SK-N-SH treated with all-trans-retinoic acid at 6 μM for 48 hours (cell line): ENCODE measurements around the gene PLXNA4.

Experiments
- ARNTL ChIP-seq: fragments of 450-650 bp; formaldehyde crosslinking; IDR thresholded peaks from 2 replicates; pipeline ENCODE4 v1.5.0; 2020; ENCODE audit warnings: low read depth, mild to moderate bottlenecking, moderate library complexity, borderline replicate concordance
- CSDC2 ChIP-seq: fragments of 250-450 bp; sonication (Bioruptor Pico); IDR thresholded peaks from 2 replicates; pipeline ENCODE4 v1.5.0; 2020; ENCODE audit warnings: mild to moderate bottlenecking, moderate library complexity
- ESRRG ChIP-seq: fragments of 250-450 bp; sonication (Bioruptor Pico); IDR thresholded peaks from 2 replicates; pipeline ENCODE4 v1.6.1; 2021; ENCODE audit warnings: mild to moderate bottlenecking
- RARB ChIP-seq: fragments of 250-450 bp; sonication (Bioruptor Pico); IDR thresholded peaks from 2 replicates; pipeline ENCODE4 v1.8.0; 2021; ENCODE audit warnings: mild to moderate bottlenecking, moderate library complexity
- TSHZ2 ChIP-seq: fragments of 250-450 bp; sonication (Bioruptor Pico); IDR thresholded peaks from 2 replicates; pipeline ENCODE4 v1.5.0; 2020; ENCODE audit warnings: mild to moderate bottlenecking, moderate library complexity

DNA sequence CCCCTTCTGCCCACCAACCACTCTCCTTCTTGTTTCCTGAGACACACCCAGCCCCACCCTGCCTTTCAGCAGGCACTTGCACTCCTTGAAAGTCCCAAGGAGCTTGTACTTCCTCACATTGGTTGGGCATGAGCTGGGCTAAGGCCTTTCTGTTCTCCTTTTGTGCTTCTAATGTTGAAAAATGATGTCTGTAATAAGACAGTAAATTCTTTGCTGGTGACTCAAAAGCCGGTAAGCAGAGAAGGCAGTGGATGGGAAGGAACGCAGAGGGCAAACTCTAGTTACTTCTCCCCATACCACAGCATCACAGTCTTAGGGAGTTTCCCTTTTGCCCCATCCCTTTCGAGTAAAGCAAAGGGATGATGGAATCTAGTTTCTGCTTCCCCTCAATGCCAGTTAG is 185.6 kb downstream of the PLXNA4 start:
- TF ChIP-seq ESRRG (CRISPR knock-in tag) (no peak), TSHZ2 (CRISPR knock-in tag) (no peak), RARB (no peak), ARNTL (CRISPR knock-in tag) (no peak), CSDC2 (CRISPR knock-in tag) (0 out of 2 replicates have a peak, but pooled peaks have one; percentile 75)
